ENCODE data around the gene METTL13.
"Not testable (repeated sequence)": the region's sequence is repeated elsewhere in the genome, so short reads cannot be mapped to it uniquely, and the experiment has no call there.

Gene METTL13

DNA sequence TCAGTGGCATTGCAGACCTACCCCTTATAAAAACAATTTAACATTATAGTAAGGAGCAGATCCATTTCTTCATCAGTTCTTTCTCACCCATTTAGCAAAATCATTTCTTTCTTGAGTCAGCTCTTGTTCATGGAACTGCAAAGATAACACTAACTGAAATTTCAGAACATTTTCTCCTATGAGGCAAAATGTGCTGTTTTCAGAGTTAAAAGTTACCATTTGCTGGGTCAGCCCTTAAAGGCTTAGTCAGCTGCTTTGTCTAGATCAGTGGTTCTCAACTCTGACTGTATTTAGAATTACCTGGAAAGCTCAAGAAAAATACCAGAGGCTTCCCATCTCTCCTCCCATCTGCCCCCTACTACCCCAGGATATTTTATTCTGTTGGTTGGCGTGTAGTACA, 12.2 kb downstream of the METTL13 start:
- TF ChIP-seq, protein P1, sequence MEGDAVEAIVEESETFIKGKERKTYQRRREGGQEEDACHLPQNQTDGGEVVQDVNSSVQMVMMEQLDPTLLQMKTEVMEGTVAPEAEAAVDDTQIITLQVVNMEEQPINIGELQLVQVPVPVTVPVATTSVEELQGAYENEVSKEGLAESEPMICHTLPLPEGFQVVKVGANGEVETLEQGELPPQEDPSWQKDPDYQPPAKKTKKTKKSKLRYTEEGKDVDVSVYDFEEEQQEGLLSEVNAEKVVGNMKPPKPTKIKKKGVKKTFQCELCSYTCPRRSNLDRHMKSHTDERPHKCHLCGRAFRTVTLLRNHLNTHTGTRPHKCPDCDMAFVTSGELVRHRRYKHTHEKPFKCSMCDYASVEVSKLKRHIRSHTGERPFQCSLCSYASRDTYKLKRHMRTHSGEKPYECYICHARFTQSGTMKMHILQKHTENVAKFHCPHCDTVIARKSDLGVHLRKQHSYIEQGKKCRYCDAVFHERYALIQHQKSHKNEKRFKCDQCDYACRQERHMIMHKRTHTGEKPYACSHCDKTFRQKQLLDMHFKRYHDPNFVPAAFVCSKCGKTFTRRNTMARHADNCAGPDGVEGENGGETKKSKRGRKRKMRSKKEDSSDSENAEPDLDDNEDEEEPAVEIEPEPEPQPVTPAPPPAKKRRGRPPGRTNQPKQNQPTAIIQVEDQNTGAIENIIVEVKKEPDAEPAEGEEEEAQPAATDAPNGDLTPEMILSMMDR (IDR thresholded peaks at IDR 0.05; ENCODE audit: low read length, missing control alignments): no peak
- DNase-seq (ENCODE audit: low read depth): no peak
- no peak overlapping the region for H3K4me3 ChIP-seq (replicated peaks; ENCODE audit: low read depth, low read length)

DNA sequence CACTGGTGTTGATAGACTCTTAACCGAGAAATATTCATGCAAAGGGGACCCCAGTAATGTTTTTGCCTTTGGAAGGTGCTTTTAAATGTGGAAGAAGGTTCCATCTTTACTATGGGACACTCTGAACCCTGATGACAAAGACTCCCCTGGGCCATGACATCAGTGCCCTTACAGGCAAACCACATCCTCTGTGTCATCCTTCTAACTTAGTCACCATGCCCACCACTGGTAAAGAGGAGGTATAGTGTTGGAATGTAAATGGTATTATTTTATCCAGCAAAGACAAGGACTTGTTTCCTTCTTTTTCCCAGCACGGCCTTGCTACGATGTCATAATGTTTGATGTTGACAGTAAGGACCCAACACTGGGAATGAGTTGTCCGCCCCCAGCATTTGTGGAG, 12.6 kb downstream of the METTL13 start:
- TF ChIP-seq, protein P1 (IDR thresholded peaks at IDR 0.05; ENCODE audit: low read length, missing control alignments): no peak
- peak; percentile 30 for DNase-seq (ENCODE audit: low read depth)
- H3K4me3 ChIP-seq (replicated peaks; ENCODE audit: low read depth, low read length): no peak overlapping the region

DNA sequence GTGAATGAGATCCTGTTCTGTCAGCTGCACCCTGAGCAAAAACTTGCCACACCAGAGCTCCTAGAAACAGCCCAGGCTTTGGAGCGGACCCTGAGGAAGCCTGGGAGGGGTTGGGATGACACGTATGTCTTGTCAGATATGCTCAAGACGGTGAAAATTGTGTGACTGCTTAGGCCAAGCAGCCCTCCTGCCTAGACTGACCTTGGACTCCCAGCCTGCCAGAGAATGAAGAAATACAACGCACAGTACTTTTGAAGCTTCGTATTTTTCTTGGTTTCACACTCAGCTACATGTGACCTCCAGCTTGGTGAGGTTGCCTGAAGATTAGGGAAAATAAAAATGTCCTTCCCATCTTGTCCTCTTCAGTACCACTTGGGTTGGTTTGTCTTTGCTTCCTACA, 15.1 kb downstream of the METTL13 start:
- TF ChIP-seq, protein P1 (IDR thresholded peaks at IDR 0.05; ENCODE audit: low read length, missing control alignments): no peak
- H3K4me3 ChIP-seq (replicated peaks; ENCODE audit: low read depth, low read length): no peak overlapping the region
- DNase-seq (ENCODE audit: low read depth): no peak

DNA sequence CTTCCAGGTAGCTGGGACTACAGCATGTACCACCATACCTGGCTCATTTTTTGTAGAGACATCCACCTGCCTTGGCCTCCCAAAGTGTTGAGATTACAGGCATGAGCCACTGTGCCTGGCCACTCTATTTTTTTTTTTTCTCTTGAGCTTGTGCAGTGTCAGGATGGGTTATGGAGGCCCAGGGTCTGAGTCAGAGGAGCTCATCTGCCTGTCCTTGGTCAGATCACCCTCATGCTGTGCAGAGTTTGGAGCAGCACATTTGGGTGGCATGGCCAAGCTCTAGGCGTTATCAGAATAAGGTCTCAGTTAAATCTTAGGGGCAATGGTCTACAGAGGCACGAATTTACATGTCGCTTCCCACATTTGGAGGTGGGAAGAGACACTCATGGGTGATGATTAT, 16.9 kb downstream of the METTL13 start:
- H3K4me3 ChIP-seq (replicated peaks; ENCODE audit: low read depth, low read length): no peak overlapping the region
- DNase-seq (ENCODE audit: low read depth): no peak
- TF ChIP-seq, protein P1 (IDR thresholded peaks at IDR 0.05; ENCODE audit: low read length, missing control alignments): no peak

DNA sequence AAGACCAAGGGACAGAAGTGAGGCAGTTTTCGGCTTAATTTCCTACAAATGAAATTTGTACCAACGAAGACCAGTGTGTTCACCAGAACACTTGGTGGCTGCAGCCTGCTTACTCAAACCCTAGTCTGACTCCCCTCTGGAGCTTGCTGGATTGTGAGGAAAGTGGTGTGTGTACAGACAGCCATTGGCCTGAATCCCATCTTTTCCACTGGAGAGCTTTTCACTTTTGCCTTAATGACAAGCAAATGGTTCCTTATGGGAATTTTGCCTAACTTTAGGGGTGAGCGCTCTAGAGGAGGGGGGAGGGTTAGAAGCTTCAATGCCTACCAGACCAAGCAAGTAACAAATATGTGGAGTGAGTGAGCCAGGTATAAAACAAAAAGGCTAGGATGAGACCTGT, 17.3 kb downstream of the METTL13 start:
- no peak overlapping the region for H3K4me3 ChIP-seq (replicated peaks; ENCODE audit: low read depth, low read length)
- DNase-seq (ENCODE audit: low read depth): no peak
- TF ChIP-seq, protein P1 (IDR thresholded peaks at IDR 0.05; ENCODE audit: low read length, missing control alignments): no peak

DNA sequence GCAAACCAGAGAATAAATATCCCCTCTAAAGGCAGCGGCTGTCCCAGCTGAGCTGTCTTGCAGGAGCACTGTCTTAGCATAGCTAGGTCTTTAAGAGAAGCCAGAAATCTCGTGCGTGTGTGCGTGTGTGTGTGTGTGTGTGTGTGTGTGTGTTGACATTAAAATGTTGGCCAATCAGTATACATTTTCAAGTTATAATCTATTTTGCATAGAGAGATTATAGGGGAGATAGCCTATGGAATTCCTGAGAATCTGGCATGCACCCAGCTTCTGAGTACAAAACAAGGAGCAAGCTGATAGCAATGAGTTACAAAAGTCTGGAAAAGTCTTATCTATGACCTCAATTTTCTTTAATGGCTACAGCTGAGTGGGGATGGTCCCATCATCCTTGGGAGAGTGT, 17.7 kb downstream of the METTL13 start:
- no peak overlapping the region for H3K4me3 ChIP-seq (replicated peaks; ENCODE audit: low read depth, low read length)
- TF ChIP-seq, protein P1 (IDR thresholded peaks at IDR 0.05; ENCODE audit: low read length, missing control alignments): no peak
- DNase-seq (ENCODE audit: low read depth): peak; percentile 61

DNA sequence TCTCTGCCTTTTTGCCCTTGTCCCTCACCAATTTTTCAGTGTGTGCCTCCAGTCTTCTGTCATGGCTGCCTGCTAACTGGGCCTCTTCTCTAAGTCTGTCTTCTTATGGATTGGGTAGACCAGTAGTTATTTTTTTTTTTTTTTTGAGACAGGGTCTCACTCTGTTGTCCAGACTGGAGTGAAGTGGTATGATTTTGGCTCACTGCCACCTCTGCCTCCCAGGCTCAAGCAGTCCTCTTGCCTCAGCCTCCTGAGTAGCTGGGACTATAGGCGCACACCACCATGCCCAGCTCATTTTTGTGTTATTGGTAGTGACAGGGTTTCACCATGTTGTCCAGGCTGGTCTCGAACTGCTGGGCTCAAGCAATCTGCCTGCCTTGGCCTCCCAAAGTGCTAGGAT, 18.2 kb downstream of the METTL13 start:
- H3K4me3 ChIP-seq (replicated peaks; ENCODE audit: low read depth, low read length); DNase-seq (ENCODE audit: low read depth): not testable (repeated sequence)

DNA sequence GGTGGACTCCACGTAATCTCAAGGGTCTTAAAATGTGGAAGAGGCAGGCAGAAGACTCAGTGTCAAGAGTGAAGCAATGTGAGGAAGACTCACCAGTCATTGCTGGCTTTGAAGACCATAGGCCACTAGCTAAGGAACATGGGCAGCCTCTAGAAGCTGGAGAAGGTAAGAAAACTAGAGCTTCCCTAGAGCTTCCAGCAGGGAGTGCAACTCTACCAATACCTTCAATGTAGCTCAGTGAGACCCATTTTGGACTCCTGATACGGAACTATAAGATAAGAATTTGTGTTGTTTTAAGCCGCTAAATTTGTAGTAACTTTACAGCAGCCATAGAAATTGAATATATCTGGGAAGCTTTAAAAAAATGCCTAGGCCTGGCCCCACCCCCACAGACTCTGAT, 18.9 kb downstream of the METTL13 start:
- no peak for DNase-seq (ENCODE audit: low read depth)
- H3K4me3 ChIP-seq (replicated peaks; ENCODE audit: low read depth, low read length): no peak overlapping the region
- TF ChIP-seq, protein P1 (IDR thresholded peaks at IDR 0.05; ENCODE audit: low read length, missing control alignments): no peak
